ENCODE results near the gene HEY2. TPM values are rescaled to one million over a fixed set of nuclear protein-coding genes. Genes with fewer than 3 reads are reported as not detected.

HEY2 gene
- total RNA-seq, 1 donor from 2014 or later = 2.8 TPM

- ATAC-seq = no peak
- Histone ChIP-seq H3K4me3 (no peak overlapping the region), H3K9me3 (no peaks in the 10 kb centered on the region), H3K4me1 (peaks cover 48% of the 10 kb centered on the region), H3K27ac (no peak overlapping the region), H3K36me3 (no peaks in the 10 kb centered on the region), H3K27me3 (ENCODE audit: low read depth) (no peaks in the 10 kb centered on the region)
- intact Hi-C loops (cut with DNase I) = no loop called here
- no peak for DNase-seq
- TF ChIP-seq CTCF (IDR thresholded peaks at IDR 0.05) = no peak
Measured at GRCh38 chr6:125808591-125808990, 59.2 kb downstream of the HEY2 start.

- no peak for DNase-seq
- intact Hi-C loops (cut with DNase I) = no loop called here
- no peak overlapping the region for H3K27ac ChIP-seq
- H3K4me3 ChIP-seq = no peak overlapping the region
- H3K36me3 ChIP-seq = no peaks in the 10 kb centered on the region
- no peaks in the 10 kb centered on the region for H3K9me3 ChIP-seq
- no peak for ATAC-seq
- peaks cover 51% of the 10 kb centered on the region for H3K4me1 ChIP-seq
- no peaks in the 10 kb centered on the region for H3K27me3 ChIP-seq (ENCODE audit: low read depth)
- no peak for TF ChIP-seq CTCF (IDR thresholded peaks at IDR 0.05)
Measured at GRCh38 chr6:125809570-125810170, 60.2 kb downstream of the HEY2 start.

- Histone ChIP-seq H3K4me3 (no peak overlapping the region), H3K4me1 (peaks cover 59% of the 10 kb centered on the region), H3K27me3 (ENCODE audit: low read depth) (no peaks in the 10 kb centered on the region), H3K36me3 (no peaks in the 10 kb centered on the region), H3K9me3 (no peaks in the 10 kb centered on the region), H3K27ac (no peak overlapping the region)
- intact Hi-C loops (cut with DNase I) = no loop called here
- no peak for DNase-seq
- TF ChIP-seq CTCF (IDR thresholded peaks at IDR 0.05) = no peak
- peak; percentile 45 to 58 for ATAC-seq
Measured at GRCh38 chr6:125810445-125810844, 61.0 kb downstream of the HEY2 start.

Other genes with a start within 250 kb of the HEY2 start
- gene NCOA7, start 41.3 kb downstream of the HEY2 start, total RNA-seq = 64.4 TPM
- gene HINT3, start 207.1 kb downstream of the HEY2 start, total RNA-seq = 28.3 TPM
- gene TRMT11, start 236.9 kb downstream of the HEY2 start, total RNA-seq = 17.1 TPM